Heart left ventricle (tissue), 16 donors: ENCODE measurements around the gene SEL1L2. TPM values are rescaled to one million over a fixed set of nuclear protein-coding genes. Genes with fewer than 3 reads are reported as not detected.
A peak's percentile ranks its signal among the peaks of the same experiment; 100 is the strongest.
"Not testable (repeated sequence)": the region's sequence is repeated elsewhere in the genome, so short reads cannot be mapped to it uniquely, and the experiment has no call there.

Experiments
- ATAC-seq, 4 donors: fragments of 200-7000 bp; cut with Tn5 transposase; one replicate each; pipeline ENCODE4 v1.9.1; 2020 to 2022; ENCODE audit warnings: moderate library complexity in 4 of 4, mild to moderate bottlenecking in 3 of 4, moderate number of reproducible peaks in 1 of 4
- DNase-seq, 5 donors: peaks; one replicate each; pipeline ENCODE4 v3.0.0-alpha.2; 2020
- H3K27ac ChIP-seq, 12 donors: fragments of 200-600 bp; sonication (generic) in 4 of 12; one replicate each; pipeline versions ENCODE4 v1.5.0 to v1.8.0; 2016 to 2022; ENCODE audit warnings: mild to moderate bottlenecking in 2 of 12
- H3K27me3 ChIP-seq, 9 donors: fragments of 200-600 bp; sonication (generic) in 2 of 9; one replicate each; pipeline versions ENCODE4 v1.5.1 to v1.8.0; 2016 to 2022; ENCODE audit warnings: mild to moderate bottlenecking in 3 of 9
- H3K36me3 ChIP-seq, 9 donors: fragments of 200-600 bp; sonication (generic) in 2 of 9; one replicate each; pipeline versions ENCODE4 v1.5.0 to v1.8.0; 2018 to 2022; ENCODE audit warnings: mild to moderate bottlenecking in 2 of 9
- H3K4me1 ChIP-seq, 12 donors: fragments of 200-600 bp; sonication (generic) in 4 of 12; one replicate each; pipeline versions ENCODE4 v1.5.0 to v1.8.0; 2016 to 2022; ENCODE audit warnings: mild to moderate bottlenecking in 3 of 12
- H3K4me3 ChIP-seq, 12 donors: fragments of 200-600 bp; sonication (generic) in 4 of 12; one replicate each; pipeline versions ENCODE4 v1.5.0 to v1.8.0; 2017 to 2022; ENCODE audit warnings: mild to moderate bottlenecking in 9 of 12, moderate library complexity in 4 of 12
- H3K9me3 ChIP-seq, 12 donors: fragments of 200-600 bp; sonication (generic) in 4 of 12; one replicate each; pipeline versions ENCODE4 v1.5.0 to v1.8.0; 2016 to 2022; ENCODE audit warnings: mild to moderate bottlenecking in 1 of 12
- POLR2A ChIP-seq, 2 donors: fragments of 450-650 bp; IDR thresholded peaks; one replicate each; pipeline ENCODE4 v1.6.1; 2017; ENCODE audit warnings: antibody characterized with exemption in 2 of 2, mild to moderate bottlenecking in 2 of 2, moderate library complexity in 2 of 2
- WGBS, 4 donors: extraction: QIAGEN DNeasy Blood & Tissue Kit in 2 of 4; methylation state at CpG; one replicate each; pipeline versions ENCODE4 v1.1.5 to v1.1.7; 2013 to 2018; 5-methylcytosine and 5-hydroxymethylcytosine counted together
- intact Hi-C, 10 donors: fragments of 100-400 bp; cut with DNase I; formaldehyde crosslinking; loops; one replicate each; pipeline versions ENCODE4 v1.11.1 to v1.14.2; 2022
- polyA plus RNA-seq, 2 donors: library from polyadenylated mRNA; stranded (reverse); fragments of 200-250 nt; gene quantifications; one replicate each; pipeline ENCODE4 v1.2.3, GENCODE V29; 2013
- total RNA-seq, 9 donors: library from RNA; depleted of rRNA in 2 of 9; stranded (reverse); fragments of >200 nt in 2 of 9; fragmentation: NEBNext Ultra II Directional in 3 of 9; extraction: Animal tissue kit (Norgen Biotek cat#: 25700) in 3 of 9; gene quantifications; one replicate each; pipeline versions ENCODE4 v1.1.0 to v1.2.4, GENCODE V29; 2016 to 2023
- TF ChIP-seq, protein P1 (sequence below), 12 donors: fragments of 200-600 bp; sonication (generic) in 4 of 12; IDR thresholded peaks; one replicate each; pipeline versions ENCODE4 v1.5.0 to v1.8.0; 2018 to 2022; ENCODE audit warnings: antibody characterized with exemption in 12 of 12, mild to moderate bottlenecking in 5 of 12
- donor health status: ischemic (EF 13 %, LVEDD 7.1; RV severe dilation, severe dysfunction).
- donor health status: healthy with polysubstance abuse.
- donor health status: DM: no; HTN: yes; CAD: no.
- donor health status: DM: no; HTN: no; CAD: no.
- donor health status: ischemic (EF 25% LVEDD 6.9; RV normal size, moderate dysfunction).
- donor health status: ischemic (EF 25% LVEDD 5.7; RV mildly dilated, moderate dysfunction).
- donor health status: healthy.
- donor health status: DM: yes; HTN: yes; CAD: no.
- donor health status: ischemic (EF 35%, LVEDD 5.7; RV mildly dilated, moderate dysfunction).
- donor health status: nonischemic (EF 11% LVEDD 7.7; RV severe dilation, severe dysfunction).
- donor health status: DM: yes; HTN: yes; CAD: no.
- donor health status: PGD.
- donor health status: ischemic (EF 29% LVEDD 5.4; RV normal size, mild dysfunction).
- donor health status: nonischemic (EF 23%, LVEDD 6.1; RV moderate dilation, normal function).

The SEL1L2 gene
- total and polyA plus RNA-seq, 11 donors: 0.59 to 10.5 (median 2.5) TPM; not detected in 1

DNA sequence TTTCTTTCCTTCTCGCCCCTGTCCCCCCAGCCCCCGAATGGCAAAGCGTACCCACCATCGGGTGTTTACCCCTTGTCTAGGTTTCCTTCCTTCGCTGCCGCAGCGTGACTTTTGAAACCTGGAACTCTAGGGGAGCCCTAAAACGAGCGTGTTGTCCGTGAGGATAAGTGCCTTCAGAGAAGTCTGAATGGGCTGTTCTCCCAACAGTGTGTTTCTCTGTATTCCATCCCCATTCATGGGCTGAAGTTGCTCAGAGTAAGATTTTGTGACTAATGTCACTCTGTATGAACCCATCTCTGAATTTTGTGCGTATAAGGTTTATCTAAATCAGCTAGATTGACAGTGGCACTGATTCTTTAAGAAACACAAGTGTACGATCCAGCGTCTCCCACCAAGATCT is 5.9 kb upstream of the SEL1L2 start:
- Histone ChIP-seq H3K4me3 (peak overlapping the region; percentile 42 to 79 (median 64)), H3K36me3 (no peaks in the 10 kb centered on the region), H3K4me1 (peaks cover 0 to 16% (median 0%) of the 10 kb centered on the region in 12 donors), H3K9me3 (peaks cover 0 to 24% (median 10%) of the 10 kb centered on the region in 12 donors), H3K27ac (peak overlapping the region in 2 of 12 donors; percentile 70 to 71), H3K27me3 (peaks cover 0 to 18% (median 0%) of the 10 kb centered on the region in 9 donors)
- TF ChIP-seq, protein P1, sequence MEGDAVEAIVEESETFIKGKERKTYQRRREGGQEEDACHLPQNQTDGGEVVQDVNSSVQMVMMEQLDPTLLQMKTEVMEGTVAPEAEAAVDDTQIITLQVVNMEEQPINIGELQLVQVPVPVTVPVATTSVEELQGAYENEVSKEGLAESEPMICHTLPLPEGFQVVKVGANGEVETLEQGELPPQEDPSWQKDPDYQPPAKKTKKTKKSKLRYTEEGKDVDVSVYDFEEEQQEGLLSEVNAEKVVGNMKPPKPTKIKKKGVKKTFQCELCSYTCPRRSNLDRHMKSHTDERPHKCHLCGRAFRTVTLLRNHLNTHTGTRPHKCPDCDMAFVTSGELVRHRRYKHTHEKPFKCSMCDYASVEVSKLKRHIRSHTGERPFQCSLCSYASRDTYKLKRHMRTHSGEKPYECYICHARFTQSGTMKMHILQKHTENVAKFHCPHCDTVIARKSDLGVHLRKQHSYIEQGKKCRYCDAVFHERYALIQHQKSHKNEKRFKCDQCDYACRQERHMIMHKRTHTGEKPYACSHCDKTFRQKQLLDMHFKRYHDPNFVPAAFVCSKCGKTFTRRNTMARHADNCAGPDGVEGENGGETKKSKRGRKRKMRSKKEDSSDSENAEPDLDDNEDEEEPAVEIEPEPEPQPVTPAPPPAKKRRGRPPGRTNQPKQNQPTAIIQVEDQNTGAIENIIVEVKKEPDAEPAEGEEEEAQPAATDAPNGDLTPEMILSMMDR (IDR thresholded peaks at IDR 0.05): no peak
- TF ChIP-seq POLR2A (IDR thresholded peaks at IDR 0.05): no peak
- intact Hi-C loops: no loop called here
- DNase-seq: no peak
- 8 to 9% (median 8%) methylated on average over 13 of the region's 13 CpGs for WGBS, 4 donors
- no peak for ATAC-seq

DNA sequence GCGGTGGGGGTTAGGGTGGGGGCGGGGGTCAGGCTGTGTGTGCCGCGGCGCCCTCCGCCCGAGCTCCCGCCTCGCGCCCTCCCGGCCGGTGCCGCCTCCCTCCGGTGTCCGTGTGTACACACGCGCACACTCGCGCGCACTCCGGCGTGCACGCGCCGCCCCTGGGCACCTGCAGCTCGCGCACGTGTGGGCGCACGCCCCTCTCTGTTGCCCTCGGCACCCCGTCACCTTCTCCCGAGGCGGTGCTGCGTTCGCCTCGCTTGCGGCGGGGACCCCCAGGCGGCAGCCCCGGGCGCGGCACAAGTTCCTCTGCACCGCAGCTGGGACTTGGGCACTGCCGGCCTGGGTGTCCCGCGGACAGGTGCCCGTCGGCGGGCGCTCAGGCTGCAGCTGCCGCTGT is 5.4 kb upstream of the SEL1L2 start:
- peaks cover 0 to 16% (median 0%) of the 10 kb centered on the region in 12 donors for H3K4me1 ChIP-seq
- peak; percentile 13 to 60 (median 26) for DNase-seq
- ATAC-seq: peak in 3 of 4 donors; percentile 27 to 70 (median 67)
- WGBS, 4 donors: 0 to 1% (median 1%) methylated on average over 26 to 52 of the region's 52 CpGs
- peak overlapping the region in 5 of 12 donors; percentile 39 to 71 (median 66) for H3K27ac ChIP-seq
- H3K36me3 ChIP-seq: no peaks in the 10 kb centered on the region
- intact Hi-C loops: no loop called here
- TF ChIP-seq POLR2A (IDR thresholded peaks at IDR 0.05): no peak
- TF ChIP-seq, protein P1 (IDR thresholded peaks at IDR 0.05): no peak
- H3K4me3 ChIP-seq: peak overlapping the region; percentile 42 to 79 (median 64)
- H3K27me3 ChIP-seq: peaks cover 0 to 18% (median 0%) of the 10 kb centered on the region in 9 donors
- H3K9me3 ChIP-seq: peaks cover 0 to 29% (median 10%) of the 10 kb centered on the region in 12 donors

DNA sequence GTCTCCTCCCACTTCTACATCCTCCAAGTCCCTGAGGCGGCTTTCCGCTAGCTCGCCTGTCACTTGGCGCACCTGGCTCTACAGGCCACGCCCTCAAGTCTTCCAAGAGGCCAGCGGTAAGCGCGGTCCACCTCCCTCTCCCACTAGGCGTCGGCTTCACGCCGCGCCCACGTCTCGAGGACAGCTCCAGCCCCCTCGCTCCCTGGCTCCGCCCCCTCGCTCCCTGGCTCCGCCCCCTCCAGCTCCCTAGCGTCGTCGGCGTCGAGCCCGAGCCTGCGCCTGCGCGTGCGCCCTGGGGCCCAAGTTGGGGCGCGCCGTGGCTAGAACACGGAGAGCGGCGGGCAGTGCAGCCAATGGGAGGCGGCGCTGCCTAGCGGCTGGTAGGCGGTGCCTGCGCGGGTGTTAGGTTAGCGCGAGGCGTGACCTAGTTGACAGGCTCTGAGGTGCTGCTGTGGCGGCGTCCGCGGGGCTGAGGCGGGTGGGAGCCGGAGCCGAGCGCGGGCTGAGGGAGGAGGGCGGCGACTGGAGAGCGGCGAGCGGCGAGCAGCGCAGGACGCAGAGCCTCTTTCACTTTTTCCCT is 4.8 kb upstream of the SEL1L2 start, which contains the start of gene MACROD2:
Gene MACROD2, plus strand, starts transcription at position 431 of the 580 bp plus-strand sequence.
- 1 to 3% (median 2%) methylated on average over 38 to 61 of the region's 61 CpGs for WGBS, 4 donors
- Histone ChIP-seq H3K4me1 (peaks cover 0 to 16% (median 0%) of the 10 kb centered on the region in 12 donors), H3K4me3 (peak within 1 kb of the TSS; percentile 42 to 79 (median 64)), H3K27me3 (peaks cover 0 to 18% (median 0%) of the 10 kb centered on the region in 9 donors), H3K9me3 (peaks cover 0 to 29% (median 10%) of the 10 kb centered on the region in 12 donors), H3K36me3 (no peaks in the 10 kb centered on the region), H3K27ac (peak within 1 kb of the TSS in 5 of 12 donors; percentile 39 to 71 (median 66))
- intact Hi-C loops: no loop called here
- ATAC-seq: peak; percentile 97 to 100 (median 99)
- peak in 1 of 2 donors; percentile 66 for TF ChIP-seq POLR2A (IDR thresholded peaks at IDR 0.05)
- TF ChIP-seq, protein P1 (IDR thresholded peaks at IDR 0.05): peak in 2 of 12 donors; percentile 3 to 6
- DNase-seq: peak; percentile 78 to 92 (median 91)

DNA sequence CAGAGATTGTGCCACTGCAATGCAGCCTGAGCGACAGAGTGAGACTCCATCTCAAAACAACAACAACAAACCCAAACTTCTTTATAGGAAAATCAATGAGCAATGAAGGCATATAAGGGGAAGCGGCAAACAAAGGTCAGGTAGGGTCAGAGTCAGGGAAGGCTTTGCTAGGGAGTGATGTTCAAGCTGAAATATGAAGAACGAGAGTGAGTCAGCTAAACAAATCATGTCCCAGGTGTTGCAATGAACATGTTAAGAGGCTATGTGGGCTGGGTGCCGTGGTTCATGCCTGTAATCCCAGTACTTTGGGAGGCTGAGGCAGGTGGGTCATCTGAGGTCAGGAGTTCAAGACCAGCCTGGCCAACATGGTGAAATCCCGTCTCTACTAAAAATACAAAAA is 1.5 kb upstream of the SEL1L2 start:
- H3K4me3 ChIP-seq, H3K27ac ChIP-seq, H3K36me3 ChIP-seq, intact Hi-C loops, ATAC-seq, DNase-seq: not testable (repeated sequence)
- peaks cover 0 to 17% (median 0%) of the 10 kb centered on the region in 9 donors for H3K27me3 ChIP-seq
- peaks cover 0 to 16% (median 0%) of the 10 kb centered on the region in 12 donors for H3K4me1 ChIP-seq
- peaks cover 0 to 29% (median 10%) of the 10 kb centered on the region in 12 donors for H3K9me3 ChIP-seq
- 93 to 94% (median 94%) methylated on average over 5 of the region's 5 CpGs for WGBS, 4 donors
